ENCODE data around the gene DNAI2.

The DNAI2 gene

GRCh38 chr17:74356646-74357465 is 82.8 kb downstream of the DNAI2 start:
- no peak for FAIRE-seq
- no peak for DNase-seq (ENCODE audit: insufficient read length, low spot score)

- no peak for FAIRE-seq
- no peak for DNase-seq (ENCODE audit: insufficient read length, low spot score)
Measured at GRCh38 chr17:74357466-74357809, 83.4 kb downstream of the DNAI2 start.

DNA sequence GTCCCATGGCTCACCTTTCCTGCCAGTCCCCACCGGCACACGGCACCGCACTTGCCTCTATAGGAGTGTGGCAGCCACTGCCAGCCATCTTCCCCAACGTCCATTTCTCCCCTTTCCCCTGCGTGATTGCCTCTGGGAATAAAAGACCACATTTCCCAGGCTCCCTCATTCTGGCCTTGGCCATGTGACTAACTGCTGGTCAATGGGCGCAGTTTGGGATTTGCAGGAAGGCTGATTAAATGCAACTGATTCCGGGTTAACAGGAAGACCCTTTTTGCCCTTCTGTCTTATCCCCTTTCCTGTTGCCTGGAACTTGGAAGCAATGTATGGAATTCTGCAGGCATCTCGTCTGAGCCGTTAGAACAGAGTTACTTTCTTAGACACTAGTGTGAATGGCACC is 84.7 kb downstream of the DNAI2 start:
- DNase-seq (ENCODE audit: insufficient read length, low spot score) (no peak), FAIRE-seq (no peak)

DNA sequence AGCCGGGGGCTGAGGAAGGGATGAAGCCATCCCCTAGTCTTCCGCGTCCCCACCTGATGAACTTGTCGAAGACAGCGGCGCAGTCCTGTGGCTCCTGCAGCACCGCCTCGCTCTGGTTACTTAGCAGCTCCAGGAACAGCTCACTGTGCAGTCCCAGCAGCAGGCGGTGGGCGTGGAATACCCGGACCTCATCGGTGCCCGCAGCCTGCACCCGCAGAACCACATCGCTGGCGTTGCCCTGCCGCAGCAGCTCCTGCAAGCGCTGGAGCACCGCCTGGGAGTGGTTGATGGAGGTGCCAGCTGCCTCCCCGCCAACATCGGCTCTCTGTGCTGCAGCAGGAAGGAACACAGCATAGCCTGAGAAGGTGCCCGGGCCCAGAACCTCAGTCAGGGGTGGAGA is 85.9 kb downstream of the DNAI2 start:
- DNase-seq (ENCODE audit: insufficient read length, low spot score) (no peak), FAIRE-seq (no peak)

- DNase-seq (ENCODE audit: insufficient read length, low spot score) (no peak), FAIRE-seq (no peak)
Measured at GRCh38 chr17:74360899-74361229, 86.8 kb downstream of the DNAI2 start.

DNA sequence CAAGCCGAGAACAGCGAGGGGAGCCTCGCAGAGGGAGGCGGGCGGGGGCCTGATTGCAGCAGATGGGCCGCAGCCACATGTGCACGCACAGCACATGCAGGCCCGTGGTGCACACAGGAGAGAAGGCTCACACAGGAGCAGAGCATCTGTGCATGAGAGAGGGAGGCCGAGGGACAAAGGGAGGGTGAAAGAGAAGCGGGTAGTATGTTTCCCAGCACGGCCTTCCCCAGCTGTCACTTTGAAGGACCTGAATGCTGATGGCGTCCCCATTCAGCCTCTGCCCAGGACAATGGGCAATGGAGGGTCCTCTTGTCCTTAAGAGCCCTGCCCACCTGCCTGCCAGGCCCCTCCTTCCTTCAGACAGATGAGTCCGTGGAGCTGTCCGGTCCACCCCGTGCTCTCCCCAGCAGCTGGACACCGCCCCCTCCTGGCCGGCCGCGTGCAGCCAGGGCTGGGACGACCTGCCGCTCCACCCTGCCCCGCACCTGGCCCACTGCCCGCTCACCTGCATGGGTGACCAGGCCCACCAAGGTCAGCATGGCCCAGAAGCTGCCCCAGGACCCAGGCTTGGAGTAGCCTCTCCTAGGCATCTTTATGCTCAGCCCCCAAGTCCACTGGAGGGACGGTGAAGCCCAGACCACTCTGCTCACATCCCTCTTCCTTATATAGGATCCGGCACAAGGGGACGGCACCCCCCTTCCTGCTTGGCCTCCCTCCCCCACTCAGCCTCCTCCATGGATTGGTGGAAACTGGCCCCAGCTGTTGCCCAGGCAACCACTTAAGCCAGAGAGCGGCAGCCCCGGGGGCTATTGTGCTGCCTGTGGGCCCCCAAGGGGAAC is 87.4 kb downstream of the DNAI2 start, which contains the start of gene BTBD17:
BTBD17 (minus strand) TSS at position 639 of the 839 bp plus-strand sequence; CDS start at position 590, 49 bp downstream.
- no peak for DNase-seq (ENCODE audit: insufficient read length, low spot score)
- no peak for FAIRE-seq

DNA sequence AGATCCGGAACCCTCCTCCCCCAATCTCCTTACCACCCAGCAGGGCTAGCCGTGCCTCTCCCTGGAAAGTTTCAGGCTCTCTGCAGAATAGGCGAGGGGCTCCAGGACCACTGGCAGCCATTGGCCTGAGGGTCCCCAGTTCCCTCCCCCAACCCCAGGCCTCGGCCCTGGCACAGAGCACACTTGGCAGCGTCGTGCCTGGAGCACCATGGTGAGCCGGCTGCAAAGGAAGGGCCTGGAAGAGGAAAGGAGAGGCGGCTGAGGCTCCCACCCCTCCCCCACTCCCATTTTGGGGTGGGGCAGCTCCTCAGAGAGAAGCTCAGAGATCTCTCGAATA is 88.0 kb downstream of the DNAI2 start:
- FAIRE-seq (no peak), DNase-seq (ENCODE audit: insufficient read length, low spot score) (no peak)

DNA sequence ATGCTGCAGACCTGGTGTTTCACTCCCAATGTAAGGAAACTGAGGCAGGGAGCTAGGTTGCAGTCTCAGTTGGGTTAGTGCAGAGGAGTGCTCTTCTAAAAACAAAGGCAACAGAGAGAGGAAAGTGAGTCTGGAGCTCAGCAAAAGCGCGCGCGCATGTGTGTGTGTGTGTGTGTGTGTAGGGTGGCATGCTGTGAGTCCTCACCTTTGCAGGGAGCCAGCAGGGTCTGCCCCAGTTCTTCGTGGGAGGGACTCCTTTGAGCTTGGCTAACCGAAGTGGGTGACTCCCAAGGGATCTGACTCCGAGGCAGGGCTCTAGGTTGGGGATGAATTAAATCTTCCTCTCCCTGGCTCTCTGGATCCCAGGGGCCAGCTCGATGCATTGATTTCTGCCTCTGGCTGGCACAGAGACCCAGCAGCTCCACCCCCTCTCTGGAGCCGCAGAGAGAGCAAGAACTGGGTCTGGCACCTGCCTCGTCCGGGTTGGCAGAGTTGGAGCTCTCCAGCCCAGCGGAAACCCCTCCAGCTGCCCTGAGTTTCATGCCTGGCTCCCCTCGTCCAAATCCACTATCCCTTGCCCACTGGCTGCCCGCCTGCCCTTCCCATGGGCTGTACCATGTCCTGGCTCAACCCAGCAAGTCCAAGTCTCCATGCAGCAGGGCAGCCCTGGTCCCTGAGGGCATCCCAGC is 88.9 kb downstream of the DNAI2 start:
- no peak for FAIRE-seq
- no peak for DNase-seq (ENCODE audit: insufficient read length, low spot score)

All from GM19239 (cell line).